ENCODE measurements around the gene NRXN2.
"Not testable (repeated sequence)": the region's sequence is repeated elsewhere in the genome, so short reads cannot be mapped to it uniquely, and the experiment has no call there.

The NRXN2 gene

DNA sequence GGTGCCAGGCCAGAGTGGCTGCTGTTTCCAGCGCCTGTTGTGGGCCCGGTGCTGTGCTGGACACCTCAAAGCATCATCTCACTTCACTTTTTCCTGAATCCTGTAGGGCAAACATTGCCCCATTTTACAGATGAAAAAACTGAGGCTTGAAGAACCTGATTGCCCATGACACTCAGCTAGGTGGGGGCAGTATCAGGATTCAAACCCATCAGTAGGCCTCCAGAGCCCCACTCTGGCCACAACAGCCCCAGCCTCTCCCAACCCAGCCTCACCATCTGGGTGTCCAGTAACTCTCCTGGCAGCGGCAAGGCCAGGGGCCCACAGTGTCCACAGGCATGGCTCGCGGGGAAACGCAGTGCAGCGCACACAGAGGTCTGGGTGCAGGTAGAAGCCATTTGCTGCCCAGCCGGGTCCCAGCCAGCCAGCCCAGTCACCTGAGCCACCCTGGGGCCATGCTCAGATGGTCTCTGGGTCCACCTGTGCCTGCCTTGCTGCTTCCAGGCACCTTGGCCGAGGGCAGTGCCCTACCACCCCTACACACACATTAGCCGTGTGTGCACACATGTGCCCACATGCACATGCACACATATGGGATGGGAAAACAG, 120.4 kb downstream of the NRXN2 start:
- DNase-seq: no peak

DNA sequence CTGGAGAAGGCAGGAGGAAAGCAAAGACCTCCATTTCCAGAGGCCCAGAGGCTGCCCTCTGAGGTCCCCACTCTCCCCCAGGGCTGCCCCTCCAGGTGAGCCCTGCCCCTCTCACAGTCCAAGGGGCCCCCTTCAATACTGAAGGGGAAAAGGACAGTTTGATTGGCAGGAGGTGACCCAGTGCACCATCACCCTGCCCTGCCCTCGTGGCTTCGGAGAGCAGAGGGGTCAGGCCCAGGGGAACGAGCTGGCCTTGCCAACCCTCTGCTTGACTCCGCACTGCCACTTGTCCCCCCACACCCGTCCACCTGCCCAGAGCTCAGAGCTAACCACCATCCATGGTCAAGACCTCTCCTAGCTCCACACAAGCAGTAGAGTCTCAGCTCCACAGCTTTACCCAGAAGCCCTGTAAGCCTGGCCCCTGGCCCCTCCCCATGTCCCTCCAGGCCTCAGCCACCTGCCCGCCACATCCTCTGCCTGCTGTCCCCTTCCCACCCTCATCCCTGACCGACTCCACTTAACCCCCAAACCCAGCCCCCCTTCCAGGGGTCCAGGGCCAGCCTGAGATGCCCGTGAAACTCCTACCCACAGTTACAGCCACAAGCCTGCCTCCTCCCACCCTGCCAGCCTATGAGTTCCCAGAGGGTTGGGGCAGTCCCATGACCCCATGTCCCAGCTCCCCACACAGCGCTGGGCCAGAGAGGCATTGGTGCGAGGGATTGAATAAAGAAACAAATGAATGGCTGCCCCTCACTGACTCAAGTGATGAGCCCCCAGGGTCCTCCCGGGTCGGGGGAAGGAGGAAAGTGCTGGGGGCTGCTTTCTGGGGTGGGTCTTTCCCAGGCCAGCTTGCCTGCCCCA, 121.2 kb downstream of the NRXN2 start:
- DNase-seq: no peak

DNA sequence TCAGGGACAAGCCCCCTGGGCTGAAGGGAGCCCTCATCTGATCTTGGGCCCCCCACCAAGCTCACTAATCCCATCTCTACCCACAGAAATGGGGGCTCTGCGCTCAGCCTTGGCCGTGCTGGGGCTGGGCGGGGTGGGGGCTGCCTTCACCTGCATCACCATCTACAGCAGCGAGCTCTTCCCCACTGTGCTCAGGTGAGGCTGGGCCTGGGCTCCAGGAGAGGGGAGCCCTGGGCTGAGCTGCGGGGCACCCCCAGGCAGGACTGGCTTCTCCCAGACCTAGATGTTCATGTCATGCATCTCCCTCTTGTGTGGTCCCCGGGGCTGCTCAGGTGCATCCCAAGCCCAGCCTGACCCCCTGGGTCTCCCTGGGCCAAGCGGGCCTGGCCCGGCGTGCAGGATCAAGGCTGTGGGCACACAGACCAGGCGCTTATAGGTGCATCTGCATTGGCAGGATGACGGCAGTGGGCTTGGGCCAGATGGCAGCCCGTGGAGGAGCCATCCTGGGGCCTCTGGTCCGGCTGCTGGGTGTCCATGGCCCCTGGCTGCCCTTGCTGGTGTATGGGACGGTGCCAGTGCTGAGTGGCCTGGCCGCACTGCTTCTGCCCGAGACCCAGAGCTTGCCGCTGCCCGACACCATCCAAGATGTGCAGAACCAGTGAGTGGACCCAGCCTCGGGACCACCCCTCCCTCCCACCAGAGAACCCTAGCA, 122.6 kb downstream of the NRXN2 start:
- no peak for DNase-seq

DNA sequence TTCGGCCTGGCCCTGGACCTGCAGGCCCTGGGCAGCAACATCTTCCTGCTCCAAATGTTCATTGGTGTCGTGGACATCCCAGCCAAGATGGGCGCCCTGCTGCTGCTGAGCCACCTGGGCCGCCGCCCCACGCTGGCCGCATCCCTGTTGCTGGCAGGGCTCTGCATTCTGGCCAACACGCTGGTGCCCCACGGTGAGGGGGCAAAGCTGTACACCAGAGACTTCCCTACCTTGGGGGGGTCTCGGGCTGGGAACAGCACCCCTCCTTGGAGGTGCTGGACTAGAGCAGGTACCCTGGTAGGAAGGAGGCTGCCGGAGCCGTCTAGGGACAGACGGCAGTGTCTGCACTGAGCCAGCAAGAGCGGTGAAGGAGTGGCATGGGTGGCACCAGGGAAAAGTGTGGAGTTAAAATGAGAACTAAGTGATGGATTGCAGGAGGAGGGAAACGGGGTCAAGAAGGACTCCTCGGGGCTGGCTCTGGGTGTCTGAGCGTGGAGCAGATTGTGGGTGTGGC, 123.2 kb downstream of the NRXN2 start:
- DNase-seq: no peak

DNA sequence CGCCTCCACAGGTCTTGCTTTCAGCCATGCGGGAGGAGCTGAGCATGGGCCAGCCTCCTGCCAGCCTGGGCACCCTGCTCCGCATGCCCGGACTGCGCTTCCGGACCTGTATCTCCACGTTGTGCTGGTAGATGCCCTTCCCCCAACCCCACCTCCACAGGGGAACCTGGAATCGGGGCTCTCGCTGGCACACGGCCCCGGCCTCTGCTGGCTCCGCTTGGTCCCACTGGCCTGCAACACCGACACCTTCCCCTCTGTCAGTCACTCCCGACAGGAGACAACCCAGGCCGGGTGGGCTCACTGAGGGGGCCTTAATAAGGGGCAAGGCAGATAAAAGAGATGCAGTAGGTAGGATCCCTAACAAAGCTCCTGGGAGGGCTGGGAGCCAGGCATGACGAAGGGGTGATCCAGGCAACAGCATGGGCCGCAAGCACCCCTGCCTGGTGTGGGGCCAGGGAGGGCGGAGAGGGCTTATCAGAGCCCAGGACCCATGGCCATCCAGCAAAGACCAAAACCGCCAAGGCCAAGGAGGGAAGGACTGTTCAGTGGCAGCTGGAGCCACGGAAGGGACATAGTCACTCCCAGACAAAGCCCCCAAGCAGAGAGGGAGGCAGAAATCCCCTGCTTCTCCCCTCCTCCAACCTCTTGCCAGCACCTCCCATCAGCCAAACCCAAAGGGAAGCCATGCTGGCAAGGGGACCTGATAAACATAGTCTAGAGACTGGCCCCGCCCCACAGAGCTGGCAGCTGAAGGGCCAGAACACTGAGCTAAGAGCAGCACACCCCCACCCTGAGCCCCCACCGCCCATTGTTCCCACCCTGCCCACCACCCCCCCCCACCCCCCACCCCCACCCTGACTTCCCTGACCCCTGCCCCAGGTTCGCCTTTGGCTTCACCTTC, 124.0 kb downstream of the NRXN2 start:
- no peak for DNase-seq

DNA sequence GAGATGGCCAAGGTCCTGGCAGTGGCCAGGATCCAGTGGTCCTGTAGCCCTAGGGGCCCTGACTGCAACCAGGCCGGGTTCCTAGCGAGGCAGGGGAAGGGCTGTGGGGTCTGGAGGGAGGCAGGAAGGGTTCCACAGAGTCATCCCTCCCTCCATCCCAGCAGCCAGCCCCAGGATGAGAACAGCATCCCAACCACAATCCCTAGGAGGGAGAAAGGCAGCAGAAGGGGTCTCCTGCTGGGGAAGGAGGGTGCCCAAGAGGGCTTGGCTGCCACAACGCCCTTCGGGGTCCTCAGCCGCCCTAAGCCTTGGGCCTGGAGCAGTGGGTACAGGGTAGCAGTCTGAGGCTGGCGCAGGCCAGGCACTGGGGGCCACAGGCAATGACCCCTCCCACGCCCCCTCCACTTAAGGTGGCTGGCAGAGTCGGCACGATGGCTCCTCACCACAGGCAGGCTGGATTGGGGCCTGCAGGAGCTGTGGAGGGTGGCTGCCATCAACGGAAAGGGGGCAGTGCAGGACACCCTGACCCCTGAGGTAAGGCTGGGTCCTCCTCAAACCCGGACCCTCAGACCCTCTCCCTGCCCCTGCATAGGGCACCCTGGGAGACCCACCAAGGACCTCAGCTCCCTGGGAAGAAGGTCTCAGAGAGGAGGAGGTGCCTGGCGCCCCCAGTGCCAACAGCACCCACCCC, 124.7 kb downstream of the NRXN2 start:
- DNase-seq: no peak

DNA sequence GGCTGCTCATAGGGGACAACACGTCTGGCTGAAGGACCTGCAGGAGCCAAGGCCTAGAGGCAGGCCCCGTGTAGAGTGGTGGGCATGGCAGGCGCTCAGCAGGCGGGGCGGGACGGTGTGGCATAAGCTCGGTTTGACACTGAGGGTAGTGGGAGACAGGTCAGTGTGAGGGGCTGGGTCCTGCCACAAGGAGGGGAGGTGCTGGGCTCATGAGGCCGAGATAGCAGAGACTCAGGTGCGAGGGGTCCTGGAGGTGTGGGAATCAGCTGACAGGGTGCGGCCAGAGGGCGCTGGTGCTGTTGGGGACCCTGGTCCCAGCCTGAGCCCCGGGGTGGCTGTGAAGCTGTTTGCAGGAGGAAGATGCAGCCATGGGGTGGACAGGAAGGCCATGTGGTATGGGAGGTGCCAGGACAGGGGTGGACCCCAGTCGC, 125.3 kb downstream of the NRXN2 start:
- no peak for DNase-seq

DNA sequence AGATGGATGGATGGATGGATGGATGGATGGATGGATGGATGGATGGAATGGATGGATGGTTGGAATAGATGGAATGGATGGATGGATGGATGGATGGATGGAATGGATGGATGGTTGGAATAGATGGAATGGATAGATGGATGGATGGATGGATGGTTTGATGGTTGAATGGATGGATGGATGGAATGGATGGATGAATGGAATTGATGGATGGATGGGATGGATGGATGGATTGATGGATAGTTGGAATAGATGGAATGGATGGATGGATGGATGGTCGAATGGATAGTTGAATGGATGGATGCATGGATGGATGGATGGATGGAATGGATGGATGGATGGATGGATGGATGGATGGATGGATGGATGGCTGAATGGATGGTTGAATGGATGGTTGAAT, 127.1 kb downstream of the NRXN2 start:
- not testable (repeated sequence) for DNase-seq

DNA sequence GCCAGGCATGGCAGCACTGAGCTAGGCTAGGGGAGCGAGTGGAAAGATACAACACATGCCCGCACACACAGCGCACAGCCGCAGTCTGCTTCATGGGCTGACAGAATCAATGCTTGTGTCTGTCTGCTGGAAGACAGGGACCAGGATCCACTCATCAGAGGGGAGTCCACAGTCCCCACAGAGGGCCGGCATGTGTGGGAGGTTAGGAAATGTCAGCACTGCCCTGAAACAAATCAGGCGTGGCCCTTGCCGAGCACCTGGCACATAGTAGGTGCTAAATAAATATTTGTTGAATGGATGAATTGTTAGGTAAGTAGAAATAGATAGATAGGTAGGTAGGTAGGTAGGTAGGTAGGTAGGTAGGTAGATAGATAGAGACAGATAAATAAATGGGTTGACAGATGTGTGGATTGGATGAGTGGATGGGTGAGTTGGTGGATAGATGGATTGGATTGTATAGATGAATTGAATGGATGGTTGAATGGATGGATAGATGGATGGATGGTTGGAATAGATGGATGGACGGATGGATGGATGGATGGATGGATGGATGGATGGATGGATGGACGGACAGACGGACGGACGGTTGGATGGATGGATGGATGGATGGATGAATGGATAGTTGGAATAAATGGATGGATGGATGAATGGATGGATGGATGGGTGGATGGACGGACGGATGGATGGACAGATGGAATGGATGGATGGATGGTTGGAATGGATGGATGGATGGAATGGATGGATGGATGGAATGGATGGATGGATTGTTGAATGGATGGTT, 128.6 kb downstream of the NRXN2 start:
- no peak for DNase-seq

DNA sequence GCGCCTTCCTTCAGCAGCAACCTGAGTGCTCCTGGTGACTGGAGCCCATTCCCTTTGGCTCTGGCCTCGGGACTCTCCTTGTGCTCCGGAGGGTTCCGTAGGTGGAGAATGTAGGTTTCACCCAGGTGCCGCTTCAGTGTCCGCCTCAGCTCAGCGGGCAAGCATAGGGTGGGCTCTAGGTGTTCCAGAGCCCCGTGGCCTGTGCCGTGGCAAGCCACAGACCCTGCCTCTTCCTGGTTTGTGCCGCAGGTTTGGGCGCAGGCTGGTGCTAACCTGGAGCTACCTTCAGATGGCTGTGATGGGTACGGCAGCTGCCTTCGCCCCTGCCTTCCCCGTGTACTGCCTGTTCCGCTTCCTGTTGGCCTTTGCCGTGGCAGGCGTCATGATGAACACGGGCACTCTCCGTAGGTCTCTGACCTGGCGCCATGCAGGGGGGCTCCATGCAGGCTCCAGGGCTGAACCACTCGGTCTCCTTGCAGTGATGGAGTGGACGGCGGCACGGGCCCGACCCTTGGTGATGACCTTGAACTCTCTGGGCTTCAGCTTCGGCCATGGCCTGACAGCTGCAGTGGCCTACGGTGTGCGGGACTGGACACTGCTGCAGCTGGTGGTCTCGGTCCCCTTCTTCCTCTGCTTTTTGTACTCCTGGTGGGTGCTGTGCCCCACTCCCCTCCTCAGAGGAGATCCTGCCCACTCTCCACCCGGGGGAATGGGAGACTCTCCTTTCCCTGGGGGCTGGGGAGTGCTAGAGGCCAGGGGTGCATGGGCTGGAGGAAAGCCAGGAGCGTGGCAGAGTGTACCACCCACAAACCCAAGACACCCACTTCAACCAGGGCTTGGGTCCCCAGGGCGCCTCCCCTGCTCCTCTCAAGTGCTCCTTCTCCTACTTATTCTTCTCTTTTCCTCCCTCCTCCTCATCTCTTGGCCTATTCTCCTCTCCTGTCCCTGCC, 129.6 kb downstream of the NRXN2 start:
- no peak for DNase-seq

DNA sequence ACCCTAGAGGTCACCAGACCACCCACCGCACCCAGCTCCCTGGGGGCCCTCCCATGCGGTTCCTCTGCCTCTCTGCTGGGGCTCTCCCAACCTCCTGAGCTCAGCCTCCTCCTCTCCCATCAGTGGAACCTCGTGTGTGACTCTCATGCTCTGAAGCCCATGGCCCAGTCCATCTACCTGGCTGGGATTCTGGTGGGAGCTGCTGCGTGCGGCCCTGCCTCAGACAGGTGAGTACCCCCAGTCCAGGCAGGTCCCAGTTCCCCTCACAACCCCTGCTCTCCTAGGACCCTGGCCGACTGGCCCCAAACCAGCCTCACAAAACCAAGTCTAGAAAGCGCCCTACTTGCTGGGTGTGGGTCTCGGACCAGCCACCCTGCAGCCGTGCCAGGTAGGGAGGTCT, 130.3 kb downstream of the NRXN2 start:
- DNase-seq: no peak

DNA sequence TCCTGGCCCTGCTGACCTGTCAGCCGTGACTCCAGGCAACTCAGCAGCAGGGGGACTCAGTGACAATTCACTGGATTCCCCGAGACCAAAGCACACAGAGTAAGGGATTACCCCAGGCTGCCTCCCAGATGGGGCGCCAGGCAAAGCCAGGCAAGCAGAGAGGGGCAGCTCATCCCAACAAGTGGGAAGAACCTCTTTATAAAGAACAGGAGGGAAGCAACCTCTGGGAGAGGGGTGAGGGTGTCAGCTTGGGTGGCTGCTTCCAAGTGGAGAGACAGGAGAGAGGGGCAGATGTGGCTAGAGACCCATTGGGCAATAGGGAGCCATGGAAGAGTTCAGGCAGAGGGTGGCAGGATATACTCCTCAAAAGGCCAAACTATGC, 130.8 kb downstream of the NRXN2 start:
- no peak for DNase-seq

DNA sequence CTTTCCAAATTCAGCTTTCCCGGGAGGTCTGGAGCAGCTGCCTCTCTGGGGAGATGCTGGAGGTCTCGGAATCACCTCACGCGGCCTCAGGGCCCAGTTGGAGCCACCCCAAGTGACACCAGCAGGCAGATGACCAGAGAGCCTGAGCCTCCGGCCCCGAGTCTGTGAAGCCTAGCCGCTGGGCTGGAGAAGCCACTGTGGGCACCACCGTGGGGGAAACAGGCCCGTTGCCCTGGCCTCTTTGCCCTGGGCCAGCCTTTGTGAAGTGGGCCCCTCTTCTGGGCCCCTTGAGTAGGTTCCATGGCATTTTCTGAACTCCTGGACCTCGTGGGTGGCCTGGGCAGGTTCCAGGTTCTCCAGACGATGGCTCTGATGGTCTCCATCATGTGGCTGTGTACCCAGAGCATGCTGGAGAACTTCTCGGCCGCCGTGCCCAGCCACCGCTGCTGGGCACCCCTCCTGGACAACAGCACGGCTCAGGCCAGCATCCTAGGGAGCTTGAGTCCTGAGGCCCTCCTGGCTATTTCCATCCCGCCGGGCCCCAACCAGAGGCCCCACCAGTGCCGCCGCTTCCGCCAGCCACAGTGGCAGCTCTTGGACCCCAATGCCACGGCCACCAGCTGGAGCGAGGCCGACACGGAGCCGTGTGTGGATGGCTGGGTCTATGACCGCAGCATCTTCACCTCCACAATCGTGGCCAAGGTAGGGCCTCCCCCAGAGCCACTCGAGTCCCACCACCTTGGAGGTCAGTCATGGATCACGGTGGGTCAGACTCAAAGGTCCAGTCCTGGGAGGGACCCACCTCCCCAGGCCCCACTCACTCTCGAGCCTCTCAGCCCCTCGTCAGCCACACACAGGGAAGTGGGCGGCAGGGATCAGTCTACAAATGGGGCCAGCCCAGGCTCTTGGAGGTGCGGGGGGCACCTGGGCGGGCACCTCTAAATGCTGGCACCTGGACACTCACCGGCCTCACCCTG, 131.5 kb downstream of the NRXN2 start:
- no peak for DNase-seq

DNA sequence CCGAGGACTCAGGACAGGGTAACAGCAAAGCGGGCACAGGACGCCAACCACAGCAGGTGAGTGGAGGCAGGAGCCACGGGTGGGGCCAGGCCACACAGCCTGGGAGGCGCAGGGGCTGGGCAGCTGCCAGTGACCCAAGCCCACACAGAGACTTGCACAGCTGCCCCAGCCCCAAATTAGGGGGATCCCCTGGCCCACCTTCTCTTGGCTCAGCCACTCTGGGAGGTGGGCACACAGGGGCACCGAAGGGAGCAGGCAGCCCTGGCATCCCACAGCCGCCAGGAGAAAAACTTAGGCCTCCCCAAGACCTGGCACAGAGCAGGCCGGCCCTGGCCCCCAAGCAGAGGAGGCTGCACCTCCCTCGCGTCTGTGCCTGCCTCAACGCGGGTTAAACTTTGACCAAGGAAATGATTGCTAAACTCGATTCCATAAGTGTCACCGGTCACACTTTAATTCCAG, 132.2 kb downstream of the NRXN2 start, which contains the start of gene SLC22A12:
Gene SLC22A12, plus strand, starts transcription at position 458 of the 459 bp plus-strand sequence. CDS start 337 bp downstream, outside the sequence.
- DNase-seq: no peak

DNA sequence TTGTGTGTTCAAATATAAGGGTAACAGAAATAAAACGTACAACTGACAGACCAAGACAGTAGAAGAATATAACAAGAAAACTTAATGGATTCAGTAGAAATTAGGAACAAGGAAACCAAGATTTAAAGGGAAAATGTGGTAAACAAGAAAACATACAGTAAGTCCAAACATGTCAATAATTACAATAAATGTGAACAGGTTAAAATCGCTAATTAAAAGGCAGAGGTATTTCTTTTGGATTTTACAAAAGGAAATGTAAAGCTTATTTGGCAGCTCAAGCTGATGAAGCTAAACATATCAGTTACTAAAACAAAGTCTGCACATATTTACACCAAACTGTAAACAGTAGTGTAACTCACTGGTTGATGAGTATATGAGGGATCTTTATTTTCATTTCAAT, 134.3 kb downstream of the NRXN2 start:
- DNase-seq: no peak

DNA sequence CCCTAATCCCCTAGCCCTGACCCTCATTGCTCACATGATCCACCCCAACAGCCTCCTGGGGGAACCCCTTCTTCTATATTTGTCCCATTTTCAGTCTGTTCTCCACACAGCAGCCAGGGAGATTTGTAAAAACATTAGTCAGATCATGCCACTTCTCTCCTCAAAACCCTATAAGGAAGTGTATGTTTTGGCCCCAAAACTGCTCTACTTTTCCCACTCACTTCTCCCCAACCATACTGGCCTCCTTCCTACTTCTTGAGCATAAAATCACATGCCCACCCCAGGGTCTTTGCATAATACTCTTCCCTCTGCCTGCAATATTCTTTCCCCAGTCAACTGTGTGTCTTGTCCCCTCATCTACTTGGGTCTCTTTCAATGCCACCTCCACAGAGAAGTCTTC, 136.6 kb downstream of the NRXN2 start:
- no peak for DNase-seq

DNA sequence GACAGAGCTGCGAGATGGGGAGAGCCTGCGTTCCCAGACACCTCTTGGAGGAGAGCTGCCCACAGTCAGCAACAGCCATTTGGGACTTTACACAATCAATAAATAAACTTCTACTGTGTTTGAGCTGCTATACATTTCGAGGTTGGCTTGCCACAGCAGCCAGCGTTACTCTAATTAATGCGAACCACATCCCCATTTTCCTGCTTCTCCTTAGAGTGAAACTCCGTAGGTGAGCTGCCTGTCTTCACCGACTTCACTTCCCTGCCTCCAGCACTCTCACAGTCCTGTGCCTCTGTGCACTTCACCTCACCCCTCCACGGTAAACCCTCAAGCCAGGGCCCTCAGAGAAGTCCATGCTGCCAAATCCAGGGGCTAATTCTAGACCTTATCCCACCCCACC, 137.8 kb downstream of the NRXN2 start:
- DNase-seq: no peak

Measured in CD4-positive, alpha-beta T cell treated with Interleukin-6 for 4 hours (primary cell).